Pancreas (tissue), 10 donors: ENCODE data around the gene MAB21L1. TPM values are rescaled to one million over a fixed set of nuclear protein-coding genes. Genes with fewer than 3 reads are reported as not detected.

ENCODE experiments used
- ATAC-seq, 4 donors: fragments of 200-7000 bp; cut with Tn5 transposase; one replicate each; pipeline versions ENCODE4 v1.8.0 to v1.9.1; 2020; ENCODE audit warnings: mild to moderate bottlenecking in 4 of 4, moderate library complexity in 4 of 4
- DNase-seq, 6 donors: peaks; one replicate each; pipeline ENCODE4 v3.0.0-alpha.2; 2020
- FAIRE-seq: peaks from 2 replicates; lab custom pipeline; 2012; peaks lifted over from hg19 to GRCh38; lab: Jason Lieb, UNC
- H3K27ac ChIP-seq, 4 donors: fragments of 200-600 bp; sonication (generic); 1 replicate in 3 of 4; 2 replicates in 1 of 4; pipeline versions ENCODE4 v1.5.0 to v1.8.0; 2020
- H3K27me3 ChIP-seq, 4 donors: fragments of 200-600 bp; one replicate each; pipeline ENCODE4 v1.8.0; 2021
- H3K36me3 ChIP-seq, 3 donors: fragments of 200-600 bp; sonication (generic) in 1 of 3; one replicate each; pipeline versions ENCODE4 v1.5.0 to v1.8.0; 2020 to 2021
- H3K4me1 ChIP-seq, 3 donors: fragments of 200-600 bp; one replicate each; pipeline ENCODE4 v1.8.0; 2021
- H3K4me3 ChIP-seq, 4 donors: fragments of 200-600 bp; sonication (generic) in 2 of 4; one replicate each; pipeline versions ENCODE4 v1.5.0 to v1.8.0; 2020 to 2021
- H3K9me3 ChIP-seq, 4 donors: fragments of 200-600 bp; one replicate each; pipeline ENCODE4 v1.8.0; 2021
- CTCF ChIP-seq, 4 donors: fragments of 200-600 bp; sonication (generic) in 3 of 4; IDR thresholded peaks; one replicate each; pipeline versions ENCODE4 v1.5.0 to v1.8.0; 2021; ENCODE audit warnings: antibody characterized with exemption in 4 of 4
- WGBS, 2 donors: extraction: QIAGEN DNeasy Blood & Tissue Kit; methylation state at CpG; one replicate each; pipeline ENCODE4 v1.1.7; 2013; 5-methylcytosine and 5-hydroxymethylcytosine counted together
- intact Hi-C, 3 donors: fragments of 100-400 bp; cut with DNase I; formaldehyde crosslinking; loops; one replicate each; pipeline versions ENCODE4 v1.11.1 to v1.14.2; 2022
- polyA plus RNA-seq, 2 donors: library from polyadenylated mRNA; stranded (reverse); fragments of 200-250 nt; gene quantifications; one replicate each; pipeline ENCODE4 v1.2.3, GENCODE V29; 2013
- total RNA-seq, 6 donors: library from RNA; stranded (reverse); fragmentation: NEBNext Ultra II Directional in 4 of 6; extraction: Animal tissue kit (Norgen Biotek cat#: 25700) in 4 of 6; gene quantifications; one replicate each; pipeline versions ENCODE4 v1.2.1 to v1.2.4, GENCODE V29; 2021 to 2023
- donor health status: healthy with polysubstance abuse.
- donor health status: DM: no; HTN: no; CAD: no; lungs with moderate emphysema.
- donor health status: DM: no; HTN: no; CAD: no.
- donor health status: control.
- donor health status: control.
- donor health status: Bipolar disorder and iron deficiency.
- donor health status: DM: yes; HTN: yes; CAD: no.
- donor health status: DM: no; HTN: no; CAD: no.
- donor health status: DM: no; HTN: no; CAD: no.
- donor health status: DM: yes; HTN: yes; CAD: no.

MAB21L1 gene
- total and polyA plus RNA-seq, 8 donors, result 0.09 to 0.26 (median 0.13) TPM; not detected in 4

GRCh38 chr13:35471706-35472322 is 4.7 kb downstream of the MAB21L1 start:
- DNase-seq, result no peak
- no peaks in the 10 kb centered on the region for H3K27me3 ChIP-seq
- intact Hi-C loops, result no loop called here

GRCh38 chr13:35470671-35471661 is 5.5 kb downstream of the MAB21L1 start:
- no peaks in the 10 kb centered on the region for H3K4me1 ChIP-seq
- WGBS, 2 donors, result 31% methylated on average over 68 of the region's 68 CpGs
- no peak for FAIRE-seq
- no peaks in the 10 kb centered on the region for H3K36me3 ChIP-seq
- no peaks in the 10 kb centered on the region for H3K27me3 ChIP-seq
- H3K27ac ChIP-seq, result no peak overlapping the region
- H3K4me3 ChIP-seq, result peak overlapping the region in 2 of 4 donors; percentile 20 to 26
- intact Hi-C loops, result no loop called here
- no peaks in the 10 kb centered on the region for H3K9me3 ChIP-seq
- DNase-seq, result peak in 2 of 6 donors; percentile 26 to 52
- no peak for TF ChIP-seq CTCF (IDR thresholded peaks at IDR 0.05)
- peak in 3 of 4 donors; percentile 38 to 51 (median 40) for ATAC-seq

More at GRCh38 chr13:35471706-35472322, 4.7 kb downstream of the MAB21L1 start:
- ATAC-seq, result no peak
- H3K4me3 ChIP-seq, result no peak overlapping the region
- WGBS, 2 donors, result 81 to 84% methylated on average over 28 of the region's 28 CpGs
- no peak for FAIRE-seq
- no peaks in the 10 kb centered on the region for H3K36me3 ChIP-seq
- H3K4me1 ChIP-seq, result no peaks in the 10 kb centered on the region
- H3K27ac ChIP-seq, result no peak overlapping the region
- TF ChIP-seq CTCF (IDR thresholded peaks at IDR 0.05), result no peak
- H3K9me3 ChIP-seq, result no peaks in the 10 kb centered on the region

GRCh38 chr13:35469806-35470525 is 6.5 kb downstream of the MAB21L1 start:
- H3K4me1 ChIP-seq, result no peaks in the 10 kb centered on the region
- 73 to 77% methylated on average over 10 of the region's 10 CpGs for WGBS, 2 donors
- H3K27me3 ChIP-seq, result no peaks in the 10 kb centered on the region
- H3K36me3 ChIP-seq, result no peaks in the 10 kb centered on the region
- no peak for ATAC-seq
- H3K9me3 ChIP-seq, result no peaks in the 10 kb centered on the region
- no peak for FAIRE-seq
- H3K27ac ChIP-seq, result no peak overlapping the region
- DNase-seq, result no peak
- intact Hi-C loops, result no loop called here
- TF ChIP-seq CTCF (IDR thresholded peaks at IDR 0.05), result no peak
- H3K4me3 ChIP-seq, result peak overlapping the region in 1 of 4 donors; percentile 20

- no peaks in the 10 kb centered on the region for H3K9me3 ChIP-seq
- 84 to 96% methylated on average over 1 of the region's 1 CpG for WGBS, 2 donors
- intact Hi-C loops, result no loop called here
- no peak overlapping the region for H3K27ac ChIP-seq
- FAIRE-seq (no peak), ATAC-seq (no peak), DNase-seq (no peak)
- no peaks in the 10 kb centered on the region for H3K36me3 ChIP-seq
- TF ChIP-seq CTCF (IDR thresholded peaks at IDR 0.05), result no peak
- no peaks in the 10 kb centered on the region for H3K4me1 ChIP-seq
- H3K4me3 ChIP-seq, result no peak overlapping the region
- no peaks in the 10 kb centered on the region for H3K27me3 ChIP-seq
Observed at GRCh38 chr13:35468195-35468594, 8.3 kb downstream of the MAB21L1 start.
